ENCODE data around the gene CAMTA1. TPM values are rescaled to one million over a fixed set of nuclear protein-coding genes. Genes with fewer than 3 reads are reported as not detected.

CAMTA1 gene
- total RNA-seq, 2 experiments from 2014 or later = 43.9 to 73.3 TPM

DNA sequence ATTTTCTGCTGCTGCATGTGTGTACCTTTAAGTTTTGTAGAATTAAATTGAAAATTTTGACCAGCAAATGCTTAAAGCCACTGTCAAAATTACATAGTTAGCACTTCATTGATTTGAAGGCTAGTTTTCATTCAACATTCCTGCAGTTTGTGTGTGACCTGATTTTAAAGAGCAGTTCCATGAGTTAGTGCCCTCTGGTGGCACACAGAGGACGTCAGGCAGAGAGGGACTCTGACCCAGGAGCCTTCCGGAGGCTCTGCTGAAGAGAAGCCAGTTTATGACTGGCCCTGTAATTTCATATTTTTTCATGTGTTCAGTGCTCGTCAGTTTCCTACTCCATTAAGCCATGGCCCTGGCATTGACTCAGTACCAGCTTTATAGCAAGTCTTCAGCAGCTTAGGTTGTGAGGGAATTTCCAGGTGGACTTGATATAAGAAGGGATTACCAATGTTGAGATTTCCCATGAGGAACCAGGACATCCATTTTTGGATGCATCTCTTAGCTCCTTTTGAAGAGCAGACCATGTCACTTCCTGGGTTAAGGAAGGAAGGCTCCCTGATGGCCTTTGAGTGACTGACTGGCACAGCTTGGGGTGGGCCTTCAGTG is 104.7 kb downstream of the CAMTA1 start:
- H3K4me1 ChIP-seq (ENCODE audit: insufficient read depth, low read length, poor library complexity, severe bottlenecking) = no peaks in the 10 kb centered on the region
- H3K9me3 ChIP-seq (ENCODE audit: low read length) = no peaks in the 10 kb centered on the region
- DNase-seq (ENCODE audit: low spot score) = peak; percentile 66
- no peaks in the 10 kb centered on the region for H4K20me1 ChIP-seq (ENCODE audit: insufficient read depth, low read length)
- no peak for TF ChIP-seq EZH2phosphoT487 (IDR thresholded peaks at IDR 0.05; ENCODE audit: borderline replicate concordance, low read depth, low read length)
- TF ChIP-seq, protein P1, sequence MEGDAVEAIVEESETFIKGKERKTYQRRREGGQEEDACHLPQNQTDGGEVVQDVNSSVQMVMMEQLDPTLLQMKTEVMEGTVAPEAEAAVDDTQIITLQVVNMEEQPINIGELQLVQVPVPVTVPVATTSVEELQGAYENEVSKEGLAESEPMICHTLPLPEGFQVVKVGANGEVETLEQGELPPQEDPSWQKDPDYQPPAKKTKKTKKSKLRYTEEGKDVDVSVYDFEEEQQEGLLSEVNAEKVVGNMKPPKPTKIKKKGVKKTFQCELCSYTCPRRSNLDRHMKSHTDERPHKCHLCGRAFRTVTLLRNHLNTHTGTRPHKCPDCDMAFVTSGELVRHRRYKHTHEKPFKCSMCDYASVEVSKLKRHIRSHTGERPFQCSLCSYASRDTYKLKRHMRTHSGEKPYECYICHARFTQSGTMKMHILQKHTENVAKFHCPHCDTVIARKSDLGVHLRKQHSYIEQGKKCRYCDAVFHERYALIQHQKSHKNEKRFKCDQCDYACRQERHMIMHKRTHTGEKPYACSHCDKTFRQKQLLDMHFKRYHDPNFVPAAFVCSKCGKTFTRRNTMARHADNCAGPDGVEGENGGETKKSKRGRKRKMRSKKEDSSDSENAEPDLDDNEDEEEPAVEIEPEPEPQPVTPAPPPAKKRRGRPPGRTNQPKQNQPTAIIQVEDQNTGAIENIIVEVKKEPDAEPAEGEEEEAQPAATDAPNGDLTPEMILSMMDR (conservative IDR thresholded peaks at IDR 0.05; ENCODE audit: low read length) = peak; percentile 94
- BruUV-seq (replicated peaks) = no TSS peak
- H3K27ac ChIP-seq (ENCODE audit: low read depth, low read length, poor library complexity, severe bottlenecking) = no peak overlapping the region
- no peak overlapping the region for H2AFZ ChIP-seq (ENCODE audit: low read length)
- POLR2A ChIA-PET = interaction anchor here (0.7 to 1.8 kb wide), 4 partner anchors 9 to 231 kb away, joined by 3 to 5 read pairs (median 3); no protein-coding TSS in a partner anchor
- CTCF ChIA-PET (ENCODE audit: unreplicated experiment) = no interaction called here
- H3K4me2 ChIP-seq (ENCODE audit: low read length) = no peak overlapping the region
- H3K36me3 ChIP-seq (ENCODE audit: insufficient read depth, low read length) = no peaks in the 10 kb centered on the region
- H3K79me2 ChIP-seq (ENCODE audit: insufficient read depth, low read depth, low read length) = no peaks in the 10 kb centered on the region
- no peak overlapping the region for H3K4me3 ChIP-seq (ENCODE audit: low read depth, low read length, poor library complexity, severe bottlenecking)
- no peaks in the 10 kb centered on the region for H3K9me2 ChIP-seq (ENCODE audit: insufficient read depth, low read length)
- intact Hi-C loops (cut with micrococcal nuclease; ENCODE audit: unreplicated experiment) = loop anchor here (1.0 kb wide), 2 partner anchors 96 to 163 kb away; no protein-coding TSS in a partner anchor

DNA sequence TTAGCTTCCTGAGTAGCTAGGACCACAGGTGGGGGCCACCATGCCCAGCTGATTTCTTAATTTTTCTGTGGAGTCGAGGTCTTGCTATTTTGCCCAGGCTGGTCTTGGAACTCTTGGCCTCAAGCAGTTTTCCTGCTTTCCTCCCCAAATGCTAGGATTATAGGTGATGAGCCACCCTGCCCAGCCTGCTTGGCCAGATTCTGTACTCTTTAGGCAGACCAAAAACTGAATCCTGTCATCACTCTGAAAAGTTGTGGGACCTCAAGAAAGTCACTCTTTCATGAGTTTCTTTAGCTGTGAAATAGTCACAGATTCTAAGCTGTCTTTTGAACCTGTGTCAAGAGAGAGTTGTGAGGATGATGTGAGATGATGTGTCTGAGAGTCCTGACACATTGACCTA is 105.4 kb downstream of the CAMTA1 start:
- intact Hi-C loops (cut with micrococcal nuclease; ENCODE audit: unreplicated experiment) = loop anchor here (1.0 kb wide), 2 partner anchors 96 to 163 kb away; no protein-coding TSS in a partner anchor
- Histone ChIP-seq H3K9me3 (ENCODE audit: low read length) (no peaks in the 10 kb centered on the region), H3K4me3 (ENCODE audit: low read depth, low read length, poor library complexity, severe bottlenecking) (no peak overlapping the region), H3K36me3 (ENCODE audit: insufficient read depth, low read length) (no peaks in the 10 kb centered on the region), H3K4me2 (ENCODE audit: low read length) (no peak overlapping the region), H4K20me1 (ENCODE audit: insufficient read depth, low read length) (no peaks in the 10 kb centered on the region), H3K4me1 (ENCODE audit: insufficient read depth, low read length, poor library complexity, severe bottlenecking) (no peaks in the 10 kb centered on the region), H2AFZ (ENCODE audit: low read length) (no peak overlapping the region), H3K27ac (ENCODE audit: low read depth, low read length, poor library complexity, severe bottlenecking) (no peak overlapping the region), H3K79me2 (ENCODE audit: insufficient read depth, low read depth, low read length) (no peaks in the 10 kb centered on the region), H3K9me2 (ENCODE audit: insufficient read depth, low read length) (no peaks in the 10 kb centered on the region)
- BruUV-seq (replicated peaks) = no TSS peak
- TF ChIP-seq, protein P1 (conservative IDR thresholded peaks at IDR 0.05; ENCODE audit: low read length) = no peak
- TF ChIP-seq EZH2phosphoT487 (IDR thresholded peaks at IDR 0.05; ENCODE audit: borderline replicate concordance, low read depth, low read length) = no peak
- no peak for DNase-seq (ENCODE audit: low spot score)
- POLR2A ChIA-PET = interaction anchor here (1.5 to 1.8 kb wide), 2 partner anchors 9 to 19 kb away, joined by 3 to 5 read pairs; no protein-coding TSS in a partner anchor
- CTCF ChIA-PET (ENCODE audit: unreplicated experiment) = no interaction called here
